ENCODE data around the gene C10orf71. TPM values are rescaled to one million over a fixed set of nuclear protein-coding genes. Genes with fewer than 3 reads are reported as not detected.

Gene C10orf71
- total and polyA plus RNA-seq, 2 of the 8 experiments (the other 6 are each of a cell fraction or from before 2014, with no cell fraction given) = not detected

GRCh38 chr10:49273626-49274025 is 25.3 kb upstream of the C10orf71 start:
- Histone ChIP-seq H3K4me2 (ENCODE audit: insufficient read depth in 1 of 2, low read depth in 2 of 2, low read length in 2 of 2) (no peak overlapping the region), H3K18ac (ENCODE audit: extremely low read depth, low read length) (no peak overlapping the region), H2BK20ac (ENCODE audit: low read length) (no peak overlapping the region), H3K23me2 (ENCODE audit: low read depth, low read length) (no peaks in the 10 kb centered on the region), H3K9me3 (ENCODE audit: insufficient read depth in 2 of 2, low read depth in 1 of 2, low read length in 1 of 2) (no peaks in the 10 kb centered on the region), H2BK15ac (ENCODE audit: low read length) (no peak overlapping the region), H4K8ac (ENCODE audit: extremely low read depth, insufficient read depth, low read length) (no peak overlapping the region), H3K23ac (ENCODE audit: insufficient read length) (no peak overlapping the region), H4K20me1 (replicated peaks in 1 of 2; ENCODE audit: control insufficient read depth in 1 of 2, insufficient read depth in 2 of 2, low read length in 2 of 2) (no peaks in the 10 kb centered on the region), H3K79me2 (ENCODE audit: control insufficient read depth in 1 of 2, insufficient read depth in 2 of 2, low read length in 2 of 2) (no peaks in the 10 kb centered on the region), H3K36me3 (ENCODE audit: control insufficient read depth in 2 of 4, insufficient read depth in 4 of 4, low read length in 3 of 4) (no peaks in the 10 kb centered on the region), H3K9ac (replicated peaks in 1 of 4; ENCODE audit: extremely low read depth in 1 of 4, low read depth in 3 of 4, low read length in 3 of 4) (no peak overlapping the region), H2AFZ (ENCODE audit: low read length) (no peak overlapping the region), H3K56ac (replicated peaks; ENCODE audit: insufficient read length, low read depth, low read length) (no peak overlapping the region), H4K91ac (replicated peaks; ENCODE audit: insufficient read length, low read length) (no peak overlapping the region), H3K4ac (replicated peaks; ENCODE audit: insufficient read length, low read depth, low read length) (no peak overlapping the region), H2BK12ac (ENCODE audit: low read depth, low read length) (no peak overlapping the region), H3K4me1 (replicated peaks in 1 of 4; ENCODE audit: control insufficient read depth in 3 of 4, insufficient read depth in 4 of 4, low read length in 3 of 4) (no peaks in the 10 kb centered on the region), H2AK5ac (ENCODE audit: low read depth, low read length) (no peak overlapping the region), H3K4me3 (ENCODE audit: extremely low read depth in 1 of 4, insufficient read depth in 2 of 4, low read depth in 3 of 4, low read length in 4 of 4) (no peak overlapping the region), H3K27ac (ENCODE audit: low read depth, low read length) (no peak overlapping the region), H4K5ac (ENCODE audit: insufficient read length, low read depth, low read length) (no peak overlapping the region), H2BK5ac (ENCODE audit: low read depth, low read length) (no peak overlapping the region), H3K27me3 (replicated peaks in 1 of 4; ENCODE audit: control insufficient read depth in 3 of 4, extremely low read depth in 1 of 4, insufficient read depth in 3 of 4, low read length in 3 of 4) (no peaks in the 10 kb centered on the region; a peak in 2 of 7 replicates), H3K14ac (ENCODE audit: insufficient read length) (no peak overlapping the region), H2BK120ac (replicated peaks; ENCODE audit: low read depth, low read length) (no peak overlapping the region), H3K79me1 (ENCODE audit: low read depth, low read length) (no peaks in the 10 kb centered on the region)
- WGBS, 2 experiments (ENCODE audit: extremely low coverage in 1 of 2, insufficient coverage in 1 of 2, insufficient read length in 1 of 2, insufficient replicate concordance in 2 of 2, low coverage in 1 of 2, low lambda C conversion rate in 2 of 2, missing lambda C conversion rate in 1 of 2) = 87% methylated on average over 8 of the region's 8 CpGs; no CpG with 5 or more reads in 1 of the 2 experiments
- ChIA-PET CTCF (ENCODE audit: partially characterized antibody) (interaction anchor here (1.1 to 1.4 kb wide), 3 partner anchors 8 to 25 kb away, joined by 3 to 5 read pairs (median 3); partner anchors contain the start of gene C10orf71), POLR2A (ENCODE audit: partially characterized antibody) (no interaction called here)
- DNase-seq (ENCODE audit: low read depth in 1 of 2, low spot score in 2 of 2) = peak in 1 of 2 experiments; percentile 6
- no peak for FAIRE-seq
- no peak for TF ChIP-seq RFX5 (IDR thresholded peaks at IDR 0.05; ENCODE audit: borderline replicate concordance, low read depth, low read length)
